ENCODE data around the gene PDE9A.

- TF ChIP-seq CTCF (IDR thresholded peaks at IDR 0.05; ENCODE audit: insufficient read depth, low read length) (no peak), POLR2AphosphoS5 (IDR thresholded peaks at IDR 0.05; ENCODE audit: low read depth) (no peak), REST (IDR thresholded peaks at IDR 0.05; ENCODE audit: insufficient replicate concordance, low read depth) (no peak), SPI1 (IDR thresholded peaks at IDR 0.05; ENCODE audit: borderline replicate concordance, low read depth) (no peak), GABPA (IDR thresholded peaks at IDR 0.05; ENCODE audit: low read depth) (no peak)
Observed at GRCh38 chr21:42775123-42775522, 121.7 kb downstream of the PDE9A start.
